ENCODE data around the gene ZP4.

The ZP4 gene

GRCh38 chr1:237913345-237913744 is 22.6 kb upstream of the ZP4 start:
- TF ChIP-seq CTCF (conservative IDR thresholded peaks at IDR 0.05; ENCODE audit: low read length) = no peak
- H3K4me3 ChIP-seq (ENCODE audit: low read length) = no peak overlapping the region
- DNase-seq (ENCODE audit: low read depth) = no peak

GRCh38 chr1:237911911-237912310 is 21.2 kb upstream of the ZP4 start:
- H3K4me3 ChIP-seq (ENCODE audit: low read length) = no peak overlapping the region
- no peak for DNase-seq (ENCODE audit: low read depth)
- TF ChIP-seq CTCF (conservative IDR thresholded peaks at IDR 0.05; ENCODE audit: low read length) = no peak

- DNase-seq (ENCODE audit: low read depth) = no peak
- no peak overlapping the region for H3K4me3 ChIP-seq (ENCODE audit: low read length)
- TF ChIP-seq CTCF (conservative IDR thresholded peaks at IDR 0.05; ENCODE audit: low read length) = no peak
These were observed 20.1 kb upstream of the ZP4 start for GRCh38 chr1:237910834-237911233.

- DNase-seq (ENCODE audit: low read depth) = no peak
- no peak for TF ChIP-seq CTCF (conservative IDR thresholded peaks at IDR 0.05; ENCODE audit: low read length)
- H3K4me3 ChIP-seq (ENCODE audit: low read length) = no peak overlapping the region
These were observed 13.2 kb upstream of the ZP4 start for GRCh38 chr1:237903961-237904360.

- no peak for TF ChIP-seq CTCF (conservative IDR thresholded peaks at IDR 0.05; ENCODE audit: low read length)
- no peak for DNase-seq (ENCODE audit: low read depth)
- H3K4me3 ChIP-seq (ENCODE audit: low read length) = no peak overlapping the region
These were observed 12.4 kb upstream of the ZP4 start for GRCh38 chr1:237902960-237903743.

- no peak for DNase-seq (ENCODE audit: low read depth)
- H3K4me3 ChIP-seq (ENCODE audit: low read length) = no peak overlapping the region
- no peak for TF ChIP-seq CTCF (conservative IDR thresholded peaks at IDR 0.05; ENCODE audit: low read length)
These were observed 10.7 kb upstream of the ZP4 start for GRCh38 chr1:237901299-237901934.

- no peak for TF ChIP-seq CTCF (conservative IDR thresholded peaks at IDR 0.05; ENCODE audit: low read length)
- H3K4me3 ChIP-seq (ENCODE audit: low read length) = no peak overlapping the region
- DNase-seq (ENCODE audit: low read depth) = no peak
These were observed 4.9 kb upstream of the ZP4 start for GRCh38 chr1:237895630-237896029.

All from AG10803 (cell line).